RWPE2 (cell line): ENCODE results near the gene DSE.

Experiments
- ATAC-seq: fragments of 200-7000 bp; cut with Tn5 transposase; 3 replicates; pipeline ENCODE4 v1.9.1; 2021; ENCODE audit warnings: low read depth
- DNase-seq: peaks from one replicate; pipeline ENCODE4 v3.0.0-alpha.2; 2020; ENCODE audit warnings: low spot score
- H3K27ac ChIP-seq: fragments of 450-650 bp; 2 replicates; pipeline ENCODE4 v1.5.1; 2017; ENCODE audit warnings: mild to moderate bottlenecking; ENCODE audit not compliant: poor library complexity, severe bottlenecking
- H3K27me3 ChIP-seq: fragments of 250-450 bp; sonication (Bioruptor Pico); 2 replicates; pipeline ENCODE4 v1.5.1; 2021; ENCODE audit warnings: mild to moderate bottlenecking, moderate library complexity; ENCODE audit not compliant: insufficient read depth, poor library complexity, severe bottlenecking
- H3K36me3 ChIP-seq: fragments of 250-450 bp; sonication (Bioruptor Pico); 2 replicates; pipeline ENCODE4 v1.5.1; 2020; ENCODE audit warnings: low read depth, mild to moderate bottlenecking, moderate library complexity
- H3K4me1 ChIP-seq: fragments of 250-450 bp; sonication (Bioruptor Pico); 2 replicates; pipeline ENCODE4 v1.5.1; 2021; ENCODE audit warnings: mild to moderate bottlenecking, moderate library complexity; ENCODE audit not compliant: insufficient read depth, poor library complexity, severe bottlenecking
- H3K4me3 ChIP-seq: fragments of 250-450 bp; sonication (Bioruptor Pico); 2 replicates; pipeline ENCODE4 v1.5.1; 2021; ENCODE audit warnings: mild to moderate bottlenecking, moderate library complexity; ENCODE audit not compliant: severe bottlenecking
- H3K9me3 ChIP-seq: fragments of 250-450 bp; sonication (Bioruptor Pico); 2 replicates; pipeline ENCODE4 v1.5.1; 2021; ENCODE audit warnings: mild to moderate bottlenecking, moderate library complexity; ENCODE audit not compliant: severe bottlenecking
- CTCF ChIP-seq: fragments of 450-650 bp; IDR thresholded peaks from one replicate; pipeline ENCODE4 v1.5.1; 2017; ENCODE audit warnings: mild to moderate bottlenecking, moderate library complexity; ENCODE audit not compliant: poor library complexity, severe bottlenecking

Gene DSE

GRCh38 chr6:116389357-116389756 lies 18.6 kb downstream of the DSE start:
- Histone ChIP-seq H3K27me3 (no peaks in the 10 kb centered on the region), H3K4me3 (no peak overlapping the region), H3K36me3 (peaks cover 11% of the 10 kb centered on the region; the same call in 1 of the 2 replicates), H3K27ac (peak overlapping the region; percentile 95), H3K9me3 (no peaks in the 10 kb centered on the region), H3K4me1 (peaks cover 79% of the 10 kb centered on the region)
- ATAC-seq (no peak), DNase-seq (no peak)
- no peak for TF ChIP-seq CTCF

GRCh38 chr6:116390581-116390980 lies 19.8 kb downstream of the DSE start:
- Histone ChIP-seq H3K4me3 (no peak overlapping the region), H3K27ac (no peak overlapping the region), H3K36me3 (peaks cover 11% of the 10 kb centered on the region; the same call in 1 of the 2 replicates), H3K27me3 (no peaks in the 10 kb centered on the region), H3K4me1 (peaks cover 67% of the 10 kb centered on the region), H3K9me3 (no peaks in the 10 kb centered on the region)
- TF ChIP-seq CTCF: no peak
- ATAC-seq: no peak
- DNase-seq: no peak

DNA sequence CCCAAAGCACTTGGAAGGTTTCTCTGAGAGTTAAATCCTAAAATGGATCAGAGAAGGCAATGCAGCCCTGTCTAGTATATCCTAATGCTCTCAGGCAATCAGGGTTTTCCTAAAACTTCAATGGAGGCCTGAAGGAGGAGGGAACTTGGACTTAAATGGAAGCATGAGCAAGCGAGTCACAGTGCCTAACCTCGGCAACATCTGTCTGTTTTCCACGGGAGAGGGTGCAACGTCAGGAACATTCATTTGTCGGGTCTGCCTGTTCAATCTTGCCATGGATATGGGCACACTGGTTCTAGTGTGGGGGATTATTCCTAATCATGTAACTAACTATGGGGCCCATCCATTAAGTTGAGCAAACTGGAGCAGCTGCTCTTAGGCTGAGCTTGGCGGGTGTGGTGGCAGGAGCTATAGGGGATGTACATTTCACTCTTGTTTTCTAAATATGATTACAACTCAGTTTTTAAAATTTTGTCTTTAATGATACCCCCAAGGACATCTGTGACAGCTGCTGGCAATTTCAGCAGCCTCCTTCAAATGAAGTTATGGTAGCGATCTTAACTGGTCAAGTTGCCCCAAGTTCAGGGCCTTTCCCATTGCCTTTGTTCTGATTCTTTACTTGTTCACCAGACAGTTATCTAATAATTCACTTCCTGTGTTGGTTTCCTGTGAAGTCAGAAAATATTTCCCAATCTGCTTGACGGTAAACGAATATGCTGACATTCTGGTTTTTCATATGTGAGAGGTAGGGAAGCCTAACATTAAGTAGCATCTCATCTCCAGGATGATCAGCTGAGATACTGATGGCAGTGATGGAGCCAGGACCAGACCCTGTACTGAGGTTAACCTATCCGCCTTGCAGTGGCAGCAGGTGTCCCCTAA lies 21.6 kb downstream of the DSE start:
- no peak for DNase-seq
- peak; percentile 35; the same call in 1 of the 3 replicates for ATAC-seq
- no peak for TF ChIP-seq CTCF
- no peak overlapping the region for H3K4me3 ChIP-seq
- peak overlapping the region; percentile 54 for H3K27ac ChIP-seq
- H3K4me1 ChIP-seq: peaks cover 51% of the 10 kb centered on the region
- no peaks in the 10 kb centered on the region for H3K27me3 ChIP-seq
- H3K9me3 ChIP-seq: no peaks in the 10 kb centered on the region
- H3K36me3 ChIP-seq: peaks cover 11% of the 10 kb centered on the region; the same call in 1 of the 2 replicates

- no peak for DNase-seq
- Histone ChIP-seq H3K4me3 (no peak overlapping the region), H3K27me3 (no peaks in the 10 kb centered on the region), H3K9me3 (no peaks in the 10 kb centered on the region), H3K27ac (peak overlapping the region; percentile 54), H3K36me3 (peaks cover 11% of the 10 kb centered on the region; the same call in 1 of the 2 replicates), H3K4me1 (peaks cover 51% of the 10 kb centered on the region)
- no peak for ATAC-seq
- TF ChIP-seq CTCF: no peak
Measured at GRCh38 chr6:116393430-116393829, 22.7 kb downstream of the DSE start.

- H3K9me3 ChIP-seq: no peaks in the 10 kb centered on the region
- DNase-seq (no peak), ATAC-seq (no peak)
- peaks cover 23% of the 10 kb centered on the region for H3K36me3 ChIP-seq
- no peak overlapping the region for H3K4me3 ChIP-seq
- no peak overlapping the region for H3K27ac ChIP-seq
- no peaks in the 10 kb centered on the region for H3K27me3 ChIP-seq
- peaks cover 40% of the 10 kb centered on the region for H3K4me1 ChIP-seq
- TF ChIP-seq CTCF: no peak
Measured at GRCh38 chr6:116395647-116396046, 24.9 kb downstream of the DSE start.
